Measurements from ENCODE around the gene BTRC. TPM values are rescaled to one million over a fixed set of nuclear protein-coding genes. Genes with fewer than 3 reads are reported as not detected.
A peak's percentile ranks its signal among the peaks of the same experiment; 100 is the strongest.

Gene BTRC
- total and polyA plus RNA-seq, 2 donors from 2014 or later, result 6.7 to 18.0 TPM

DNA sequence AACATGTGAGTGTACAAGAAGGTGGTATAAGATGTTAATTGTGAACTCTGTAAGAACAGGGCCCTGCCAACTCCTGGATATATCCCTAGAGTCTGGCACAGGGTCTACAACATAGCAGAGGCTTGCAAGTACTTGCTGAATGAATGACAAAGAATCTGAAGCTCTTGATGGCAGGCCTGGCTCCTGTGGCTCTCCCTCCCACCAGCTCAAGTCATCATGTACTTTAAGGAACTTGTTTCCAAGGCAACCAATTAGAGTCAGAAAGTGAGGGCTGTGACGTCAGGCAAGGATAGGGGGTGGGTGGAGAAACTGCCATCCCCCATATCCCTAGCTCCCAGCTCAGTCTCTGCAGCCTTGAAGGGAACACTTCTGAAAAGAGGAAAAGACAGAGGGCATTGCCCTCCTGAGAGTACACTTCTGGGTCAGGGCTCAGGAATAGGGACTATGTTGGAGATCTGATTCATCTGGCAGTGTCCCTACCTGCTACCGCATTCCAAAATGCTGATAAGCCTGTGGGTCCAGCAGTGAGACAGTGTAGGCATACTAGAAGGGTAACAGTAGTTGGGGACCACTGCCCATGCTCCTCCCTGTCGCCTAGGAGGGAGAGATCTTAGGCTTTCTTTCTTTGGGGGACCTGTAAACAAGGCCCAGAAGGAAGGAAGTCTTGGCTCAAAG is 34.6 kb upstream of the BTRC start:
- H3K36me3 ChIP-seq (ENCODE audit: control insufficient read depth in 2 of 3, insufficient read depth in 3 of 3, low read length in 3 of 3), result no peaks in the 10 kb centered on the region
- no peaks in the 10 kb centered on the region for H3K4me1 ChIP-seq (ENCODE audit: control insufficient read depth in 2 of 3, insufficient read depth in 2 of 3, low read depth in 1 of 3, low read length in 3 of 3)
- FAIRE-seq (no peak), DNase-seq (peak in 2 of 5 donors; percentile 21 to 25)
- H3K27ac ChIP-seq (ENCODE audit: low read depth in 2 of 2, low read length in 2 of 2), result no peak overlapping the region
- H3K4me3 ChIP-seq (ENCODE audit: low read length in 3 of 3), result no peak overlapping the region
- no peaks in the 10 kb centered on the region for H3K27me3 ChIP-seq (ENCODE audit: control insufficient read depth, insufficient read depth, low read length)
- TF ChIP-seq, protein P1, sequence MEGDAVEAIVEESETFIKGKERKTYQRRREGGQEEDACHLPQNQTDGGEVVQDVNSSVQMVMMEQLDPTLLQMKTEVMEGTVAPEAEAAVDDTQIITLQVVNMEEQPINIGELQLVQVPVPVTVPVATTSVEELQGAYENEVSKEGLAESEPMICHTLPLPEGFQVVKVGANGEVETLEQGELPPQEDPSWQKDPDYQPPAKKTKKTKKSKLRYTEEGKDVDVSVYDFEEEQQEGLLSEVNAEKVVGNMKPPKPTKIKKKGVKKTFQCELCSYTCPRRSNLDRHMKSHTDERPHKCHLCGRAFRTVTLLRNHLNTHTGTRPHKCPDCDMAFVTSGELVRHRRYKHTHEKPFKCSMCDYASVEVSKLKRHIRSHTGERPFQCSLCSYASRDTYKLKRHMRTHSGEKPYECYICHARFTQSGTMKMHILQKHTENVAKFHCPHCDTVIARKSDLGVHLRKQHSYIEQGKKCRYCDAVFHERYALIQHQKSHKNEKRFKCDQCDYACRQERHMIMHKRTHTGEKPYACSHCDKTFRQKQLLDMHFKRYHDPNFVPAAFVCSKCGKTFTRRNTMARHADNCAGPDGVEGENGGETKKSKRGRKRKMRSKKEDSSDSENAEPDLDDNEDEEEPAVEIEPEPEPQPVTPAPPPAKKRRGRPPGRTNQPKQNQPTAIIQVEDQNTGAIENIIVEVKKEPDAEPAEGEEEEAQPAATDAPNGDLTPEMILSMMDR (IDR thresholded peaks at IDR 0.05; ENCODE audit: borderline replicate concordance, extremely low read depth, insufficient read depth), result no peak
- H3K9ac ChIP-seq (ENCODE audit: low read length in 3 of 3), result no peak overlapping the region
- intact Hi-C loops (cut with DNase I), result no loop called here
- no peaks in the 10 kb centered on the region for H3K9me3 ChIP-seq (ENCODE audit: control insufficient read depth in 2 of 3, insufficient read depth in 1 of 3, low read length in 3 of 3)

DNA sequence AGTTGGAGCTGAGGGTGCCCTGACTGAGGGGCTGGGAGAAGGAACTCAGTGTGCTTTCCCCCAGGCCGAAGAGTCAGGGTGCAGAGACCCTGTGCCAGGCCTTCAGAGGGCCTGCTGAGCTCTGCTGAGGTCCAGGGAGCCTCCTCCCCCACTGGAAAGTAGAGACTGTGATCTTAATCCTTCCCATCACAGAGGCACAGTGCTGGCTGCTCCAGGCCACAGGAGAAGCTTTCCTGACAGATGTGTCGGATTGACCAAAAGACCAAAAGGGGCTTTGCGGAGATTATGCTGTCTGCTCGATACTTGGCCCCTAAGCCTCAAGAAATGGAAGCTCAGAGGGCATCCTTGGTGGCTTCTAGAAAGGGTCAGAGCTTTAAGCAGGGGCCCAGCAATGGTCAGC is 32.9 kb upstream of the BTRC start:
- TF ChIP-seq, protein P1 (IDR thresholded peaks at IDR 0.05; ENCODE audit: borderline replicate concordance, extremely low read depth, insufficient read depth), result no peak
- intact Hi-C loops (cut with DNase I), result no loop called here
- Histone ChIP-seq H3K36me3 (ENCODE audit: control insufficient read depth in 2 of 3, insufficient read depth in 3 of 3, low read length in 3 of 3) (no peaks in the 10 kb centered on the region), H3K4me3 (ENCODE audit: low read length in 3 of 3) (no peak overlapping the region), H3K27me3 (ENCODE audit: control insufficient read depth, insufficient read depth, low read length) (no peaks in the 10 kb centered on the region), H3K9me3 (ENCODE audit: control insufficient read depth in 2 of 3, insufficient read depth in 1 of 3, low read length in 3 of 3) (no peaks in the 10 kb centered on the region), H3K9ac (ENCODE audit: low read length in 3 of 3) (no peak overlapping the region), H3K27ac (ENCODE audit: low read depth in 2 of 2, low read length in 2 of 2) (no peak overlapping the region), H3K4me1 (ENCODE audit: control insufficient read depth in 2 of 3, insufficient read depth in 2 of 3, low read depth in 1 of 3, low read length in 3 of 3) (no peaks in the 10 kb centered on the region)
- FAIRE-seq (no peak), DNase-seq (no peak)

DNA sequence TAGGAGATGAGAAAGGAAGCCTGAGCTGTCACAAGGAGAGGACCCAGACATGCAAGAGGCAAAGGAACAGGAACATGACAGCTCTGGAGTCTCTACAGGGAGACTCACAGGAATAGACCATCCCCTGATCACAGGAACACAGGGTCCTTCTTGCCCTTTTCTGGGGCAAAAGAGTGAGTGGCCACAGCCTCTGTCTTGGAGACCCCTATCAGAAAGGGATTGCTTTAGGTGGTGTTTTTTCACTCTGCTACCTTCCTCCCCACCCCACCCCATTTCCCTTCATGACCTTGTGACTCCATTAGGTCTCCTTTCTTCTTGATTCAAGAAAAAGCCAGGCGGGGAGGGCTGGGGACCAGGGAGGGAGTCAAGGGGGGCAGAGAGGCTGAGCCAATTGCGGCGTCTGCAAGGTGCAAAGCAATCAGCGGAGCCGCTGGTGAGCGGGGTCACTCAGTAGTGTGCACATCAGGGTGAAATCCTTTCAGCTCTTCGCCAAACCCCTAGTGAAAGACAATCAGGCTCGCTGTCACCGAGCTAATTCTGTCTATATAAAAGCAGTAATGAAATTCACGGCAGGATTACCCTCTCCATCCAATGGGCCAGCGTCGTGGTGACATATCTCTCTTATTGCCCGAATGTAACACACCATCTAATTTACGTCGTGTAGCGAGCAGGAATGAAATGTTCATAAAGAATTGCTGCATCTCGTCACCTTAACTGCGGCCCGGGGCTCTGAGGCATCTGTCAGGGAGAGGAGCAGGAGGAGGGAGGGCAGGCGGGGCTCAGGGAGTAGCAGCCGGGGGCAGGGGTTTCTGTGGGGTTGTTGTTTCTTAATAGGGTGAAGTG is 31.5 kb upstream of the BTRC start:
- no peak overlapping the region for H3K4me3 ChIP-seq (ENCODE audit: low read length in 3 of 3)
- H3K9me3 ChIP-seq (ENCODE audit: control insufficient read depth in 2 of 3, insufficient read depth in 1 of 3, low read length in 3 of 3), result no peaks in the 10 kb centered on the region
- FAIRE-seq (no peak), DNase-seq (no peak)
- no peaks in the 10 kb centered on the region for H3K36me3 ChIP-seq (ENCODE audit: control insufficient read depth in 2 of 3, insufficient read depth in 3 of 3, low read length in 3 of 3)
- H3K27me3 ChIP-seq (ENCODE audit: control insufficient read depth, insufficient read depth, low read length), result no peaks in the 10 kb centered on the region
- TF ChIP-seq, protein P1 (IDR thresholded peaks at IDR 0.05; ENCODE audit: borderline replicate concordance, extremely low read depth, insufficient read depth), result no peak
- H3K9ac ChIP-seq (ENCODE audit: low read length in 3 of 3), result no peak overlapping the region
- no peak overlapping the region for H3K27ac ChIP-seq (ENCODE audit: low read depth in 2 of 2, low read length in 2 of 2)
- no peaks in the 10 kb centered on the region for H3K4me1 ChIP-seq (ENCODE audit: control insufficient read depth in 2 of 3, insufficient read depth in 2 of 3, low read depth in 1 of 3, low read length in 3 of 3)
- intact Hi-C loops (cut with DNase I), result no loop called here

Data from kidney (tissue), 14 donors.